OCI-LY1 (cell line): ENCODE data around the gene FARS2.

Experiments used
- CTCF ChIP-seq: fragments of 200-600 bp; sonication (generic), shearing (Covaris generic); IDR thresholded peaks from 2 replicates; pipeline ENCODE4 v1.5.1; 2017; ENCODE audit warnings: mild to moderate bottlenecking, antibody characterized with exemption, low read length, moderate library complexity, mixed read lengths
- EZH2 ChIP-seq: fragments of 200-600 bp; sonication (generic), shearing (Covaris generic); IDR thresholded peaks from 2 replicates; pipeline ENCODE4 v1.8.0; 2017; ENCODE audit warnings: borderline replicate concordance, mixed run types, mild to moderate bottlenecking, antibody characterized with exemption, low read length, moderate library complexity, mixed read lengths

DNA sequence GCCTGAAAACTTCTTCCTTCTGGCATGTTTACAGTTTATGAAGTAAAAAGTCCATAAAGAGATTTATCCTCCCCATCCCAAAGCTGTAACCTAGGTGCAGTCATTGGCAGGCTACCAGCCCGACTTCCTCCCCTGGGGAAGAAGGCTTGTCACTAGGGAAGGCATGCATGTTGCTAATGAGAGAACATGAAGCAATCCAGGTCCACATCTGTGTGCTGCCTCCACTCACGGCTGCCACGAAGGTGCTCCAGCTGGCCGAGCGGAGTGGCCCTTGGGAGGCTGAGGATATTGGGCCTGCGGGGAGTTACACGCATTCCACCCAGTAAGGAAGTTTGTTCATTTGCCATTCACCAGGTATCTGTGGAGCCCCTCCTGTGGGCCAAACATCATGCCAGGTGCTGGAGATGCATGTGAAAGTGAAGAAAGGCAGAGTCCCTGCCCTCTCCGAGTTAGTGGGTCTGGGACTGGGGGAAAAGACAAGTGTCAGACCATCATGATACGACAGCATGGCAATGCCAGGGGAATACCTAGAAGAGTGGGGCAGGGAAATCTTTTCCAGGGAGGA, 488.4 kb downstream of the FARS2 start:
- no peak for TF ChIP-seq CTCF
- no peak for TF ChIP-seq EZH2
